Urinary bladder (tissue), 4 donors: Measurements from ENCODE around the gene RGS6. TPM values are rescaled to one million over a fixed set of nuclear protein-coding genes. Genes with fewer than 3 reads are reported as not detected.
A peak's percentile ranks its signal among the peaks of the same experiment; 100 is the strongest.

Experiments used
- DNase-seq: peaks from one replicate; pipeline ENCODE4 v3.0.0-alpha.2; 2015; ENCODE audit errors: extremely low spot score
- H3K27ac ChIP-seq: one replicate; pipeline ENCODE4 v1.5.1; 2013; ENCODE audit warnings: low read depth, mild to moderate bottlenecking, moderate library complexity
- H3K36me3 ChIP-seq: one replicate; pipeline ENCODE4 v1.6.1; 2013; ENCODE audit warnings: mild to moderate bottlenecking, moderate library complexity; ENCODE audit not compliant: insufficient read depth
- H3K4me1 ChIP-seq: one replicate; pipeline ENCODE4 v1.6.1; 2013; ENCODE audit warnings: mild to moderate bottlenecking, moderate library complexity; ENCODE audit not compliant: insufficient read depth
- H3K4me3 ChIP-seq: one replicate; pipeline ENCODE4 v1.5.1; 2013; ENCODE audit warnings: low read depth, low read length
- WGBS: extraction: QIAGEN DNeasy Blood & Tissue Kit; methylation state at CpG from one replicate; pipeline ENCODE4 v1.1.7; 2013; 5-methylcytosine and 5-hydroxymethylcytosine counted together
- polyA plus RNA-seq: library from polyadenylated mRNA; stranded (reverse); fragments of 200-250 nt; gene quantifications from one replicate; pipeline ENCODE4 v1.2.3, GENCODE V29; 2013
- total RNA-seq: library from RNA; depleted of rRNA; stranded (reverse); fragments of >200 nt; gene quantifications from one replicate; pipeline ENCODE4 v1.2.3, GENCODE V29; 2014
- donor health status: healthy with polysubstance abuse.
- donor health status: healthy.

RGS6 gene
- total and polyA plus RNA-seq, 2 donors = 0.65 to 3.3 TPM

DNA sequence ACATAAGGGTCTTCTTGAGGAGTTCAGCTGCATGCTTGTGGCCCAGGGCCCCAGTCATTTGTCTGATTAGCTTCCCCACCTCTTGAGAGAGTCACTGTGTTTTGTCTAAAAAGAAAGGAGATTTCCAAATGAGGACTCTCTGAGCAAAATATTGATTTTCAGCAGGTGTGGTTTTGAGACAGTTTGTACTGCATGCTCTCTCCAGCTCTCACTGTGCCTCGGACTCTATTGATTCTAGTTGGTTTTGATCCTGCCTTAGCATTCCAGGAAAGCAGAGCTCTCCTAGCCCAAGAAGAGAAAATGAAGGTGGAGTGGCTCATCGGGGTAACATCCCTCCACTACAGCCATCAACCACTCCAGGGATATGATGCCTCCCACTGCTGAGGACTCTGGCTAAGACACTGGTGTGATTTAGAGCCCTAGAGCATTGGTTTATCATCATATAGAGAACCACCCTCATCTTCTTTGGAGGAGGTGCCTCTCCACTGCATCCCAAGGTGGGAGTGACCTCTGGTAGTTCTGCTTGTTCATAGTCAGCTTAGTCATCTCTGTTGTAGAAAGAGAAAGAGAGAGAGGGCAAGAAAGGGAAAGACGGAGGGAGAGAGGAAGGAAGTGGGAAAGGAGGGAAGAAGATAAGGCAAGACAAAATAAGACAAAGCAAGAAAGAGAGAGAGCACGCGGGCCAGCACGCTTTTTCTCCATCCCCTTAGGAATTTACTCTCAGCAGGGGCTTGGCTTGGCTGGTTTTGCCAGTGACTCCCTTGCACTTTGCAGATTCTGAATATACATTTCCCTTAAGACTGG is 596.0 kb downstream of the RGS6 start:
- no peak overlapping the region for H3K4me3 ChIP-seq
- H3K36me3 ChIP-seq = no peaks in the 10 kb centered on the region
- DNase-seq = no peak
- no peak overlapping the region for H3K27ac ChIP-seq
- 47% methylated on average over 6 of the region's 6 CpGs for WGBS
- H3K4me1 ChIP-seq = no peaks in the 10 kb centered on the region

DNA sequence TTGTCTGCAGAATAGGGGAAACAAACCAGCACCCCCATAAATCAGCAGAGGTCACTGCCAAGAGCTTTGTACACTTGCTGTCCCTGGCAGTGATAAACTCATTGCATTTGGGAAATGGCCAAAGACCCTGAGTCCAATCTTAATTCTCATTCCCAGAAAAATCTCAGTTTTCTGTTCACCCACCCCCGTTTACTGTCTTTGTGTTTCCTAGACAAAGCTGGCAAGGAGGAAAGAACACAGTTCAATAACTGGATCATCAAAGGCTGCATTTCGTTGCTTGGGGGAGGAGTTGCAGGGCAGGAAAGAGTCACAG is 596.6 kb downstream of the RGS6 start:
- H3K4me1 ChIP-seq = no peaks in the 10 kb centered on the region
- H3K4me3 ChIP-seq = no peak overlapping the region
- DNase-seq = peak; percentile 17
- H3K36me3 ChIP-seq = no peaks in the 10 kb centered on the region
- 26% methylated on average over 2 of the region's 2 CpGs for WGBS
- H3K27ac ChIP-seq = no peak overlapping the region

DNA sequence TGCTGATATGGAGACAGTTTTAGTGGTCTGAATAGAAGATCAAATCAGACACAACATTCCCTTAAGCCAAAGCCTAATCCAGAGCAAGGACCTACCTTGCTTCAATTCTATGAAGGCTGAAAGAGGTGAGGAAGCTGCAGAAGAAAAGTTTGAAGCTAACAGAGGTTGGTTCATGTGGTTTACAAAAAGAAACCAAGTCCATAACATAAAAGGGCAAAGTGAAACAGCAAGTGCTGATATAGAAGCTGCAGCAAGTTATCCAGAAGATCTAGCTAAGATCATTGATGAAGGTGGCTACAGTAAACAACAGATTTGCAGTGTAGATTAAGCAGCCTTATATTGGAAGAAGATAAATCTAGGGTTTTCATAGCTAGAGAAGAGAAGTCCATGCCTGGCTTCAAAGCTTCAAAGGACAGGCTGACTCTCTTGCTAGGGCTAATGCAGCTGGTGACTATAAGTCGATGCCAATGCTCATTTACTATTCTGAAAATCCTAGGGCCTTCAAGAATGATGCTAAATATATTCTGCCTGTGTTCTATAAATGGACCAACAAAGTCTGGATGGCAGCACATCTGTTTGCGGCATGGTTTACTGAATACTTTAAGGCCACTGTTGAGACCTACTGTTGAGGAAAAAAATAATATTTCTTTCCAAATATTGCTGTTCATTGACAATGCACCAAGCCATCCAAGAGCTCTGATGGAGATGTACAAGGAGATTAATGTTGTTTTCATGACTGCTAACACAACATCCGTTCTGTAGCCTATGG is 600.6 kb downstream of the RGS6 start:
- Histone ChIP-seq H3K36me3 (no peaks in the 10 kb centered on the region), H3K4me1 (no peaks in the 10 kb centered on the region), H3K27ac (no peak overlapping the region), H3K4me3 (no peak overlapping the region)
- no peak for DNase-seq
- WGBS = 92% methylated on average over 3 of the region's 3 CpGs

DNA sequence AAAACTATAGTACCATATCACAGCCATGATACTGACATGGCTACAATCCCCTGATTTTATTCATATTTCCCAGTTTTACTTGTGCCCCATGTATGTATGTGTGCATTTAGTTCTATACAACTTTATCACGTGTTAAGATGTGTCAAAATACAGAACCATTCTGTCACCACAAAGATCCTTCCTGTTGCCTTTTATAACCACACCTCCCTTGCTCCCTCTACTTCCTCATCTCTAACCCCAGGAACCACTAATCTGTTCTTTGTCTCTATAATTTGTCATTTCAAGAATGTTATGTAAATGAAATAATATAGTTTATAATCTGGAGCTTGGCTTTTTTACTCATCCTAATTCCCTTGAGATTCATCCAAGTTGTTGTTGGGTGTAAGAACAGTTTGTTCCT is 603.3 kb downstream of the RGS6 start:
- H3K4me3 ChIP-seq = no peak overlapping the region
- H3K27ac ChIP-seq = no peak overlapping the region
- DNase-seq = no peak
- 74% methylated on average over 1 of the region's 1 CpG for WGBS
- H3K4me1 ChIP-seq = no peaks in the 10 kb centered on the region
- no peaks in the 10 kb centered on the region for H3K36me3 ChIP-seq

DNA sequence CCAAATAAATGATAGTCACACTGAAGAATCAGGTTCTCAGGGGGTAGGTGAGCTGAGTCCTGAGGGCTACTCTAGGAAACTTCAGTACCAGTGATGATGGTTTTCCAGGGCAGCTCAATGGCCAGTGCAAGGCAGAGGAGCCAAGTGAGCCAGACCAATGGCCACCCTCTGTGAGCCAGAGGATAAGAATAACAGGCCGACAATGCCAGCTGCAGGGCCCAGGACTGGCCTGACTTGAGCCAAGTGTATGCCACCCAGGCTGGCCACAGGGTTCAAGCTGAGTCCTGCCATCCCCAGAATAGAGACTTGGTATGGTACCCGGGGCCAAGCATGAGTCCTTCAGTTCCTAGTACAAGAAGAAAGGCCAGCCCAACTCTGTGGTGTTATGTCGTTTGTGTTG is 606.2 kb downstream of the RGS6 start:
- Histone ChIP-seq H3K27ac (no peak overlapping the region), H3K4me3 (no peak overlapping the region), H3K4me1 (no peaks in the 10 kb centered on the region), H3K36me3 (no peaks in the 10 kb centered on the region)
- WGBS = 87% methylated on average over 3 of the region's 3 CpGs
- DNase-seq = no peak

DNA sequence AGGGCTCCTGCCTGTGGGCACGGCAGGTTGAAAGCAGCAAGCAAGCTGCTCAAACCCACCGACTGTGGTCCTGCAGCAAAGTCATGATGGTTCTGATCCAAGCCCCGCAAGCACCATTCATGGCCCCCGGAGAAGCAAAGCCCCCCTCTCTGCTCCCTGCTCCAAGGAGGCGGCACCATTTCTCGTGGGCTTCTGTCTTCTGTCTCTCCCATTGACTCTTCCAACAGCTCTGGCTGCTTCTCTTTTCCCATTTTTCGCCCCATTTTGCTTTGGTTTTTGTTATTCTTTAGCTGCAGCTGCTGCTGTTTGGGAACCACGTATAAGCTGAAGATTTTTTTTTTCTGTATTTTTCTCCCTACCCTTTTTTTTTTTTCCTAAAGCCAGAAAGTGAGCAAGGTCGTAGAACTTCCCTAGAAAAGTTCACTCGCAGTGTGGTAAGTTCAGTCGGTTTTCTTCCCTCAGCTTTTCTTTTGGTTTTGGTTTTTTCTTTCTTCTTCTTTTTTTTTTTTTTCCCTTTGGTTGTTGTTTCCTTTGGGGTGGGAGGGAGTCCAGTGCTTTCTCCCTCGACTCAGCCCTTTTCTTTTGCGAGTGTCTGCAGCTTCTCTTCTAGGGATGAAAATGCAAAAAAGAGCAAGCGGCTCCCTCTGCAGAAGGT is 607.6 kb downstream of the RGS6 start:
- H3K4me1 ChIP-seq = no peaks in the 10 kb centered on the region
- no peaks in the 10 kb centered on the region for H3K36me3 ChIP-seq
- H3K4me3 ChIP-seq = no peak overlapping the region
- DNase-seq = no peak
- no peak overlapping the region for H3K27ac ChIP-seq
- 60% methylated on average over 14 of the region's 14 CpGs for WGBS

DNA sequence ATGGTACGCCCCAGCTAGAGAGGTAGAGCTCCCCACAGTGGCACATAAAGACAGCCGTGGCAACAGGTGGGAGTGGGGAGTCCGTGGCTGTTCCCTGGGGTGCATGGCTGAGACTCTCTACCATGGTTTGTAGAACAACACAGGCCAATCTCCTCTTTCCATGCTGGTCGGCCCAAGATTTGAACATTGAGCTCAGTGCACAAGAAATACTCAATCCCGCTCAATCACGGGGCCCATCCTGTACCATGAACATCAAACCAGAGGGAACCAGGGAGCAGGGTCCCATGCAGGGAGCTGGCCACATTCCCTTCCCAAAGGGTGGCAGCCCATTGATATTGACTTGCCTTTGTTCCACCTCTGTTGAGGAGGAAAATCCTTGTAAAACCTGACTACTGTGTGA is 608.6 kb downstream of the RGS6 start:
- no peak for DNase-seq
- Histone ChIP-seq H3K27ac (no peak overlapping the region), H3K4me3 (no peak overlapping the region), H3K4me1 (no peaks in the 10 kb centered on the region), H3K36me3 (no peaks in the 10 kb centered on the region)
- 95% methylated on average over 6 of the region's 6 CpGs for WGBS

DNA sequence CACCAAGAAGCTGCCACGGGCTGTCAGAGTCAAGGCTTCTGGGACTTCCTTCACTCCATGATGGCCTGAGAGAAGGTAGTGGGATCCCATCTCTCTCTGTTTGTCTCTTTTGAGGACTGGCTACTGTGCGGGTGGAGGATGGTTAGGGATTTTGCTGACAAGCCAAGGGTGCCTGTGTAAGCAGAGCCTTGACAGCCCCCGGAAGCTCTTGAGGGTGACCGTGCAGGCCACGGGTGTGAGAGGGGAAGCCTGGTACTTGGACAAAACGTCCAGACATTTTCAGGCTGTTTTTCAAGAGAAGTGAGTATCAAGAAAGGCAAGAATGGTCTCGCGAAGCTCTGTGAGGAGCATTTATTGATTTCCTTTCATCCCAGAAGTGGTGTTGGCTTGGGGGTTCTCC is 609.3 kb downstream of the RGS6 start:
- H3K4me3 ChIP-seq = no peak overlapping the region
- no peak overlapping the region for H3K27ac ChIP-seq
- DNase-seq = no peak
- WGBS = 88% methylated on average over 8 of the region's 8 CpGs
- H3K4me1 ChIP-seq = no peaks in the 10 kb centered on the region
- no peaks in the 10 kb centered on the region for H3K36me3 ChIP-seq

DNA sequence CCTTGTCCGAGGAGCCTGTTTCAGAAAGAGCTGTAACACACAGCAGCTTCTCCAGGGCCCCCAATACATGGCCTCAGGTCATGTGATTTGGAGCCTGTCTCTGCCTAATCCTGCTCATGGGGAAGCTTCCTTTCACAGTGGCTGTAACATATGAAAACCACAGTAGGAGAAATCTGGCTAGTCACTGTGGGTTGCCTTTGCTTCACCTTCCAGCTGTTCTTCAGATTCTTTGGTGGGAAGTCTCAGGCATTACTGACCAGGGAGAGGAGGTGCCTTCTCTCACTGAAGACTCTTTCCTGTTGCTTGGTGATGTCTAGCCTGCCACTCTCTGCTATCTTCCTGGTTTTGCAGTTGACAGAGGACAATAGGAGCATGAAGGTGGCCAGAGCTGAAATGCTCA is 611.1 kb downstream of the RGS6 start:
- no peak for DNase-seq

DNA sequence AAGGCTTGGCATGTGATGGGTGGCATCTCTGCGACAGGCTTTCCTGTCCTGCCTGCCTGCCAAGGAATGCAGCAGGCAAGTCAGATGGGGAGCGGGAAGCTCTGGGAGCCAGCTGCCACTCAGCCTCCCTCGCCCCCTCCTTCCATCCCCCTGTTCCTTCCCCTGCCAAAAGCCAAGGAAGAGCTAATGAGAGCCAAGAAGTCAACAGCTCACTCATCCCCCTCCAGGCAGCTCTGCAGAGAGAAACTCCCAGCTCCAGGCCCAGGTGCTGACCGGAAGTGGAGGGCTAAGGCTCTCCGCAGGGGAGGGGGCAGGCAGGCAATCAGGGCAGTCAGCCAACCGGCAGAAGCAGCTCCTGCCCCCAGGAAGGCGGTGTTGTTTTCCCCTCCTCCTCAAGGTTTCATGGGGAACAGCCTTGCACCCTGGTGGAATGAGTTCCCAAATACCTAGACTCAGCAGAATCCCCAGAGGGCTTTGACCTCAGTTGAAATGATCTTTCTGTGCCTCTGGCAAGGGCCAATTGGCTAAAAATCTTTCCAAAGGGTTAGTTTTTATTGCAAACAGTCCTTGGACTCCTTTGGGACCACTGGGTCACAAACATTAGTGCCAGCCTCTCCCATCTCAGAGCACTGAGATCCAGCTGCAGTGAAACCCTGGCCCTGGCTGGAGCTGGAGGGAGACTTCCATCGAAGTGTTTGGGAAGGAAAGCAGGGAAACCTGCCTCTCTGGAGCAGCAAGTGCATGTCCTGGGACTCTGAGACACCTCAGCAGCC is 612.6 kb downstream of the RGS6 start:
- 38% methylated on average over 8 of the region's 8 CpGs for WGBS
- Histone ChIP-seq H3K27ac (no peak overlapping the region), H3K4me3 (no peak overlapping the region), H3K4me1 (no peaks in the 10 kb centered on the region), H3K36me3 (no peaks in the 10 kb centered on the region)
- no peak for DNase-seq

More for the DNA sequence above, 611.1 kb downstream of the RGS6 start:
- 77% methylated on average over 1 of the region's 1 CpG for WGBS
- no peaks in the 10 kb centered on the region for H3K36me3 ChIP-seq
- H3K27ac ChIP-seq = no peak overlapping the region
- no peak overlapping the region for H3K4me3 ChIP-seq
- H3K4me1 ChIP-seq = no peaks in the 10 kb centered on the region

DNA sequence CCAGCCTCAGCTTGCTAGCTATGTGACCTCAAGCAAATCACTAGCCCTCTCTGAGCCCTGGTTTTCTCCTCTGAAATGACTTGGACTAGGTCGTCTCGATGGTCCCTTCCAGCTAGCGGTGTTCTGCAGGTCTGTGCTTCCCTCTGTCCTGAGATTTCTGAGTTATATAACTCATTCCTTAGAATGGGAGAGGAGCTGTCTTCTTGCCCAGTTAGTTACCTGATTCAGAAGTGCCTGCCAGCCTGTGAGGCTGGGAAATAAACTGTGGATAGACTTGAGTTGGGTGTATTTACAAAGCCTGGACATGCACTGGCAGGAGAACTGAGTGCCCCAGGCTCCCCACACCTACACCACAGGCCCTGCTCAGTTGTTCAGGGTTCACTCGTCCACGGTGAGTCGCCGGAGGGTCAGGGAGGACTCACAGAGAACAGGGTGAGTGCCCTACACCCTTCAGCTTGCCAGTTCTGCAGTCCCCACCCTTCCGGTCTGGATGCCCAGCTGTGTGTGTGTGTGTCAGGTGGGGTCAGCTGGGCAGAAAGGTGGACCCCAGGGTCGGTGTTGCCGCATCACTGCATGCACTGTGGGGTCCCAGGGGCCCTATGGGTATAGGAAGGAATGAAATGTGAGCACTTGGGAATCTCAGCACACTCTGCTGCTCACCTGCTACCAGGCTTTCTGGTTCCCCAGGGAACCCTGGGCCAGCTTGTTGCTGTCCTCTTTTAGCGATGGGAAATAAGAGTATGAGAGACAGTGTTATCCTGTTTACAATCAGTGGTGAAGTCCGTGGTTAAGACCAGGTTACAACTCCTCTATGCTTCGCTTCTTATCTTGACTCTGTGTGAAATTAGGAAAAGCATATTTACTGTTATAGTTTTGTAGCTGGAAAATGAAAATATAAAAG is 613.4 kb downstream of the RGS6 start:
- WGBS = 80% methylated on average over 13 of the region's 13 CpGs
- Histone ChIP-seq H3K36me3 (no peaks in the 10 kb centered on the region), H3K4me1 (no peaks in the 10 kb centered on the region), H3K4me3 (no peak overlapping the region), H3K27ac (no peak overlapping the region)
- DNase-seq = no peak

DNA sequence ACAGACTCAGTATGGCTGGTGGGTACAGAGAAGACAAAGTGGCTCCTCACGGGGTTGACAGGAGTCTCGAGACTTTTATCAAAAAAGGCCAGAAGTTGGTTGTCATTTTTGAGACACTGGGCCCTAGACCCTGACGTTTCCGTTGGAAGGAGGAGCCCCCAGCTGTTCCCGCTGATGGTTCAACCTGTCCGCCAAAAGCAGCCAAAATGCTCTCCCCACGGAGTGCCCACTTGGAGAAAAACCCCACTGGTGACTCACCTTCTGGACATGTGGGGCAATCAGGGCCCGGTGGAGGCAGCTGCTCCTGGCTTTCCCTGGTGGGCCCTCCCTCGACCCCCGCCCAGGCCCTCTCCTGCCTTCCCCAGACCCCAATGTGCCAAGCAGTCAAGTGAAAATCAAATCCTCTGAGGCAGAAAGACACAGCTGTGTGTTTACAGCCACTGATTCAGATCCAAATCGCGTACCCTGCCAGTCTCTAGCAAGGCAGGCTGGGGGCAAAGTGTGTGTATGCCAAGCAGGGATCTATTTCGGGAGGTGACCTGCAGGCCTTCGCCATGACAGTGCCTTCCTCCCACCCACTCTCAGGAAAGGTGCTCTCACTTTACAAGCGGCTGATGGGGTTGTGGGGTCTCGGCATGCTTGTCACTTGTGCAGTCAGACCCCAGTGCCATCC is 614.3 kb downstream of the RGS6 start:
- H3K4me1 ChIP-seq = no peaks in the 10 kb centered on the region
- no peak overlapping the region for H3K4me3 ChIP-seq
- no peak overlapping the region for H3K27ac ChIP-seq
- no peaks in the 10 kb centered on the region for H3K36me3 ChIP-seq
- 80% methylated on average over 16 of the region's 16 CpGs for WGBS
- DNase-seq = no peak
